BJ (cell line): ENCODE results near the gene CEP112. TPM values are rescaled to one million over a fixed set of nuclear protein-coding genes. Genes with fewer than 3 reads are reported as not detected.

Experiments
- CTCF ChIA-PET: fragments of 350-600 bp; formaldehyde crosslinking; extraction: SDS; loops from one replicate; lab custom pipeline; 2021; ENCODE audit warnings: antibody characterized with exemption, inconsistent platforms; lab: Yijun Ruan, JAX
- POLR2A ChIA-PET: fragments of 300-600 bp; sonication (Branson Sonifier 250); formaldehyde crosslinking; extraction: SDS; loops from one replicate; lab custom pipeline; 2021; ENCODE audit warnings: antibody characterized with exemption; lab: Charles Lee
- DNase-seq: peaks from one replicate; pipeline ENCODE4 v3.0.0-alpha.2; 2011; ENCODE audit warnings: low read depth
- H3K27me3 ChIP-seq: 2 replicates; pipeline ENCODE4 v1.6.0; 2011; ENCODE audit warnings: low read length; ENCODE audit not compliant: control insufficient read depth, insufficient read depth
- H3K36me3 ChIP-seq: 2 replicates; pipeline ENCODE4 v1.5.1; 2011; ENCODE audit warnings: low read length; ENCODE audit not compliant: control insufficient read depth, insufficient read depth
- H3K4me3 ChIP-seq: 2 replicates; pipeline ENCODE4 v1.5.1; 2011; ENCODE audit warnings: low read depth, mild to moderate bottlenecking, control low read depth, low read length
- polyA plus RNA-seq: library from polyadenylated mRNA; depleted of rRNA; stranded (reverse); fragments of >200 nt; gene quantifications from 2 replicates; pipeline ENCODE4 v1.2.3, GENCODE V29; 2011
- TF ChIP-seq, protein P1 (sequence below): IDR thresholded peaks from 2 replicates; pipeline ENCODE4 v1.5.1; 2011; ENCODE audit warnings: low read depth, mild to moderate bottlenecking, control low read depth, inconsistent platforms, low read length, moderate library complexity; ENCODE audit not compliant: insufficient read depth

Gene CEP112
- polyA plus RNA-seq, 1 experiment: 3.3 TPM

DNA sequence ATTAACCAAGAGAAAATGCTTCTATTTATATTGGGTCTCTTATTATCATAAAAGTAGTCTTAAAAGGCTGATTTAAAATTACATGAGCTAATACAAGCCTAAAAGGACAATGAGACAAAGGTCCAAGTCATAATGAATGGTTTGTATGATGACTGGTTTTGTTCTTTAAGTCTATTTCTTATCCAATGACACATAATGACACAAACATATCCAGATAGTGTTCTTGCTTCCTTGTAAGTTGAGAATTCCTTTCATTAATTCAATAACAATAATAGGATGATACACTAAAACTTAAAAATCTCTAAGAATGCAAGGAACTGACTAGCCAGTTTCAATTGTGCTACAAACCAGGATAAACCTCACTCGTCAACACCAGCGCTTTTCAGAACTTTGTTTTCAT lies 244.1 kb downstream of the CEP112 start:
- Histone ChIP-seq H3K36me3 (no peaks in the 10 kb centered on the region), H3K27me3 (no peaks in the 10 kb centered on the region), H3K4me3 (no peak overlapping the region)
- CTCF ChIA-PET: interaction anchor here (1.7 kb wide), 1 partner anchor 716 kb away, joined by 3 read pairs; no protein-coding TSS in a partner anchor
- TF ChIP-seq, protein P1, sequence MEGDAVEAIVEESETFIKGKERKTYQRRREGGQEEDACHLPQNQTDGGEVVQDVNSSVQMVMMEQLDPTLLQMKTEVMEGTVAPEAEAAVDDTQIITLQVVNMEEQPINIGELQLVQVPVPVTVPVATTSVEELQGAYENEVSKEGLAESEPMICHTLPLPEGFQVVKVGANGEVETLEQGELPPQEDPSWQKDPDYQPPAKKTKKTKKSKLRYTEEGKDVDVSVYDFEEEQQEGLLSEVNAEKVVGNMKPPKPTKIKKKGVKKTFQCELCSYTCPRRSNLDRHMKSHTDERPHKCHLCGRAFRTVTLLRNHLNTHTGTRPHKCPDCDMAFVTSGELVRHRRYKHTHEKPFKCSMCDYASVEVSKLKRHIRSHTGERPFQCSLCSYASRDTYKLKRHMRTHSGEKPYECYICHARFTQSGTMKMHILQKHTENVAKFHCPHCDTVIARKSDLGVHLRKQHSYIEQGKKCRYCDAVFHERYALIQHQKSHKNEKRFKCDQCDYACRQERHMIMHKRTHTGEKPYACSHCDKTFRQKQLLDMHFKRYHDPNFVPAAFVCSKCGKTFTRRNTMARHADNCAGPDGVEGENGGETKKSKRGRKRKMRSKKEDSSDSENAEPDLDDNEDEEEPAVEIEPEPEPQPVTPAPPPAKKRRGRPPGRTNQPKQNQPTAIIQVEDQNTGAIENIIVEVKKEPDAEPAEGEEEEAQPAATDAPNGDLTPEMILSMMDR: no peak
- POLR2A ChIA-PET: no interaction called here
- DNase-seq: no peak

DNA sequence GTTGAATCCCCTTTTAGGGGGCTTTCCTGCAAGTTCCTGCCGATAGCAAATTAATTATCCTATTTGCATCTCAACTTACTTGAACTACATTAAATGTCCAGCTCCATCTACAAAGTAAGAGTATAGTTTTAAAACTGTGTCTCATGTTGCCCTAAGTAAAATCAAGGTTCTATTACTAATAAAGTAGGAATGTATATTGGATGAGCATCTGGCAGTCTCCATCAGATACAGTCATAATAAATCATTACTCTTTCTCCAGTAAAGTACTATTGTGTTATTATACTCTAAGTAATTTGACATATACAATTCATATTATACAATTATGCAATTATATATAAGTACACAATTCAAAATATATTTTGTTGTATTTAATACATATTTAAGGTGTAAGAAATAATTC lies 249.3 kb downstream of the CEP112 start:
- TF ChIP-seq, protein P1: no peak
- H3K4me3 ChIP-seq: no peak overlapping the region
- H3K27me3 ChIP-seq: no peaks in the 10 kb centered on the region
- DNase-seq: no peak
- ChIA-PET CTCF (no interaction called here), POLR2A (no interaction called here)
- H3K36me3 ChIP-seq: no peaks in the 10 kb centered on the region

DNA sequence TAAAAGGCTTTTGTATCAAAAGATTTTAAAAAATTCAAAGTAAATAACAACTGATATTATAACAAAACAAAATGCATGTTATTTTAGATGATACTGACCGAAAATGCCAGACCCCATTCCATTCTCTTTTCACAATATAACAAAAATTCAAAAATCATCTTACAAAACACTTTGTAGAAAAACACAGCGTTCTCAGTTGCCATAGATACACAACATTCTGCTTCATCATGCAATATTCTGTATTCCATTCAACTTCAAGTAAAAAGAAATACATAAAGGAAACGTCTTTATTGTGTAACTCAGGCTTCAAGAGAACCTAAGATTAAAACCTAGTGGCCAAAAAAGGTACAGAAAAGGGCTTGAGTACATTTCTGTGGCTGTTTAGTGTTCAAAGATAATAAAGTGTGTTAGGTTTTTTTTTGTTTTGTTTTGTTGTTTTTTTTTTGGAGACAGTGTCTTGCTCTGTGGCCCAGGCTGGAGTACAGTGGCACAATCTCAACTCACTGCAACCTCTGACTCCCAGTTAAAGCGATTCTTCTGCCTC lies 250.5 kb downstream of the CEP112 start:
- Histone ChIP-seq H3K36me3 (no peaks in the 10 kb centered on the region), H3K27me3 (no peaks in the 10 kb centered on the region), H3K4me3 (no peak overlapping the region)
- ChIA-PET POLR2A (no interaction called here), CTCF (interaction anchor here (1.0 kb wide), 1 partner anchor 372 kb away, joined by 3 read pairs; no protein-coding TSS in a partner anchor)
- TF ChIP-seq, protein P1: no peak
- no peak for DNase-seq

DNA sequence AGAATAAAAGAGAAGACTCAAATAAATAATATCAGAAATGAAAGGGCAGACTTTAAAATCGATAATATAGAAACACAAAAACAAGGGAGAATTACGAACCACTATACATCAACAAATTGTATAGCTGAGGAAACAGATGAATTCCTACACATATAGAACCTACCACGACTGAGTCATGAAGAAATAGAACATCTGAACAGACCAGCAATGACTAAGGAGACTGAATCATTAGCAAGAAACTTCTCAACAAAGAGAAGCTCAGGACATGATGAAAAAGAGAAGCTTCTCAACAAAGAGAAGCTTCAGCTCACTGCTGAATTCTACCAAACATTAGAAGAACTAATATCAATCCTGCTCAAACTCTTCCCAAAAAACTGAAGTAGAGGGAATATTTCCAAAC lies 255.9 kb downstream of the CEP112 start:
- CTCF ChIA-PET: no interaction called here

DNA sequence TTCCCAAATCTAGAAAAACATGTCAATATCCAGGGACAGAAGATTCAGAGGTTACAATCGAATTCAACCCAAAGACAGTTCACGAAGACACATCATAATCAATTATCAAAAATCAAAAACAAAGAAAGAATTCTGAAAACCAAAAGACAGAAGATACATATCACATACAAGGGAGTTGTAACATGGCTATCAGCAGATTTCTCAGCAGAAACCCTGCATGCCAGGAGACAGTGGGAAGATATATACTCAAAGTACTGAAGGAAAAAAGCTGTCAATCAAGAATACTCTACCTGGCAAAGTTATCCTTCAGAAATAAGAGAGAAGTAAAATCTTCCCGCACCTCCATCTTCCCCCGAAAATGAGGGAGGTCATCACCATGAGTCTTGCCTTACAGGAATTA lies 258.6 kb downstream of the CEP112 start:
- H3K27me3 ChIP-seq: no peaks in the 10 kb centered on the region
- no peak for DNase-seq
- no peak overlapping the region for H3K4me3 ChIP-seq
- POLR2A ChIA-PET: no interaction called here
- TF ChIP-seq, protein P1: no peak
- CTCF ChIA-PET: no interaction called here
- no peaks in the 10 kb centered on the region for H3K36me3 ChIP-seq

More for the DNA sequence above, 255.9 kb downstream of the CEP112 start:
- no peaks in the 10 kb centered on the region for H3K36me3 ChIP-seq
- H3K27me3 ChIP-seq: no peaks in the 10 kb centered on the region
- H3K4me3 ChIP-seq: no peak overlapping the region
- TF ChIP-seq, protein P1: no peak
- POLR2A ChIA-PET: interaction anchor here (0.6 kb wide), 1 partner anchor 146 kb away, joined by 3 read pairs; no protein-coding TSS in a partner anchor
- DNase-seq: no peak
